HepG2 (cell line): Measurements from ENCODE around the gene HCLS1. TPM values are rescaled to one million over a fixed set of nuclear protein-coding genes. Genes with fewer than 3 reads are reported as not detected.

Experiments used
- ATAC-seq: fragments of 200-7000 bp; cut with Tn5 transposase; 3 replicates; pipeline ENCODE4 v1.9.1; 2020; ENCODE audit warnings: mild to moderate bottlenecking, moderate library complexity
- BruUV-seq: library from RNA; stranded (reverse); fragments of 400-500 nt; replicated peaks from 2 replicates; lab custom pipeline; 2021; lab: Mats Ljungman, UMichigan
- CTCF ChIA-PET: fragments of 300-600 bp; formaldehyde crosslinking; extraction: SDS; loops from one replicate; lab custom pipeline; 2021; ENCODE audit warnings: low total read pairs, inconsistent platforms, low intra/inter-chr PET ratio; lab: Yijun Ruan, JAX
- POLR2A ChIA-PET: fragments of 350-600 bp; sonication (Branson Sonifier 250); formaldehyde crosslinking; loops from one replicate; lab custom pipeline; 2020; ENCODE audit warnings: antibody characterized with exemption, inconsistent platforms; lab: Yijun Ruan, JAX
- DNase-seq: peaks from one replicate; pipeline ENCODE4 v3.0.0-alpha.2; 2015; ENCODE audit warnings: low spot score
- FAIRE-seq: peaks from 3 replicates; lab custom pipeline; 2011; peaks lifted over from hg19 to GRCh38; lab: Jason Lieb, UNC
- H2AFZ ChIP-seq: one replicate; pipeline ENCODE4 v1.6.1; 2011; ENCODE audit warnings: low read length, inconsistent platforms
- H3K27ac ChIP-seq: fragments of 300-600 bp; 3 replicates; pipeline ENCODE4 v1.8.0; 2011; ENCODE audit warnings: mixed run types, mild to moderate bottlenecking, mixed read lengths, low read length, inconsistent platforms; ENCODE audit not compliant: insufficient read depth; ENCODE audit errors: extremely low read length
- H3K27me3 ChIP-seq, 2 experiments: fragments of 200-600 bp in 1 of 2; 2 replicates in 1 of 2; 3 replicates in 1 of 2; pipeline versions ENCODE4 v1.6.0 to v1.8.0; 2011; ENCODE audit warnings: low read length in 2 of 2, mild to moderate bottlenecking in 2 of 2, moderate library complexity in 2 of 2, inconsistent platforms in 1 of 2; ENCODE audit not compliant: insufficient read depth in 2 of 2, control insufficient read depth in 1 of 2
- H3K36me3 ChIP-seq, 2 experiments: fragments of 200-600 bp in 1 of 2; replicated peaks in 1 of 2; 2 replicates in 1 of 2; 3 replicates in 1 of 2; pipeline versions ENCODE4 v1.5.1 to v1.8.0; 2011; ENCODE audit warnings: low read length in 2 of 2, inconsistent platforms in 1 of 2; ENCODE audit not compliant: insufficient read depth in 2 of 2, control insufficient read depth in 1 of 2
- H3K4me1 ChIP-seq: 2 replicates; pipeline ENCODE4 v1.5.1; 2012; ENCODE audit warnings: low read length, inconsistent platforms; ENCODE audit not compliant: insufficient read depth
- H3K4me2 ChIP-seq: 2 replicates; pipeline ENCODE4 v1.6.0; 2011; ENCODE audit warnings: low read depth, low read length, inconsistent platforms
- H3K4me3 ChIP-seq, 3 experiments: fragments of 200-600 bp in 1 of 3; sonication (generic), shearing (Covaris generic) in 1 of 3; replicated peaks in 1 of 3; 2 replicates each; pipeline ENCODE4 v1.5.1; 2011 to 2016; ENCODE audit warnings: low read length in 3 of 3, inconsistent platforms in 2 of 3, low read depth in 2 of 3, mild to moderate bottlenecking in 2 of 3, control low read depth in 1 of 3, mixed read lengths in 1 of 3; ENCODE audit not compliant: insufficient read depth in 1 of 3
- H3K79me2 ChIP-seq: one replicate; pipeline ENCODE4 v1.6.1; 2011; ENCODE audit warnings: low read length, inconsistent platforms; ENCODE audit not compliant: insufficient read depth
- H3K9ac ChIP-seq: 2 replicates; pipeline ENCODE4 v1.6.0; 2011; ENCODE audit warnings: mild to moderate bottlenecking, low read depth, low read length, inconsistent platforms; ENCODE audit not compliant: insufficient read depth
- H3K9me3 ChIP-seq: 2 replicates; pipeline ENCODE4 v1.5.1; 2012; ENCODE audit warnings: mild to moderate bottlenecking, low read length
- H4K20me1 ChIP-seq: 2 replicates; pipeline ENCODE4 v1.6.0; 2011; ENCODE audit warnings: inconsistent platforms, mild to moderate bottlenecking, low read length, moderate library complexity; ENCODE audit not compliant: insufficient read depth
- ATF6 ChIP-seq: sonication (generic); formaldehyde crosslinking; conservative IDR thresholded peaks from 2 replicates; pipeline ENCODE4 v1.4.0; 2020; ENCODE audit warnings: missing genetic modification reagents
- ETV5 ChIP-seq: IDR thresholded peaks from 2 replicates; pipeline ENCODE4 v1.6.1; 2018; ENCODE audit warnings: missing biosample characterization, missing genetic modification reagents, inconsistent platforms, borderline replicate concordance
- FUBP1 ChIP-seq: sonication (generic); formaldehyde crosslinking; IDR thresholded peaks from 2 replicates; pipeline ENCODE4 v1.5.1; 2020; ENCODE audit warnings: missing genetic modification reagents, mild to moderate bottlenecking, borderline replicate concordance
- GTF2F1 ChIP-seq: fragments of 150-350 bp; IDR thresholded peaks from 2 replicates; pipeline ENCODE4 v1.6.1; 2014; ENCODE audit warnings: low read length
- HOXD1 ChIP-seq: sonication (generic); formaldehyde crosslinking; IDR thresholded peaks from 2 replicates; pipeline ENCODE4 v1.5.0; 2020; ENCODE audit warnings: missing genetic modification reagents
- NAIF1 ChIP-seq: sonication (generic); formaldehyde crosslinking; IDR thresholded peaks from 2 replicates; pipeline ENCODE4 v1.5.0; 2020; ENCODE audit warnings: mild to moderate bottlenecking, missing genetic modification reagents, borderline replicate concordance
- PTBP1 ChIP-seq: fragments of 200-400 bp; formaldehyde crosslinking; IDR thresholded peaks from 2 replicates; pipeline ENCODE4 v1.6.1; 2018; ENCODE audit warnings: low read length, low read depth; ENCODE audit not compliant: poor library complexity, severe bottlenecking
- ZNF768 ChIP-seq: sonication (generic); formaldehyde crosslinking; IDR thresholded peaks from 2 replicates; pipeline ENCODE4 v1.4.0; 2020; ENCODE audit warnings: missing genetic modification reagents
- WGBS: methylation state at CpG from one replicate; pipeline ENCODE4 v1.1.6; 2017; ENCODE audit warnings: low lambda C conversion rate; 5-methylcytosine and 5-hydroxymethylcytosine counted together
- in situ Hi-C: cut with HindIII; loops from 2 replicates; pipeline ENCODE4 v1.10.0; 2017; ENCODE audit warnings: low pct_unique_long_range_greater_than_20kb; ENCODE audit not compliant: extremely low pct_ligation_motif_present
- intact Hi-C: fragments of 100-400 bp; cut with micrococcal nuclease; formaldehyde crosslinking; loops from one replicate; pipeline ENCODE4 v1.10.0; 2022; ENCODE audit not compliant: unreplicated experiment
- polyA plus RNA-seq, 8 experiments: library from polyadenylated mRNA; depleted of rRNA in 3 of 8; stranded (reverse) in 7 of 8; unstranded in 1 of 8; fragments of >200 nt; fragmentation: Illumina TruSeq in 4 of 8; extraction: Trizol in 4 of 8; gene quantifications; 2 replicates each; pipeline versions ENCODE4 v1.2.1 to v1.2.3, GENCODE V29; 2011 to 2016; ENCODE audit warnings: low read depth in 4 of 8, missing spikeins in 1 of 8, mixed read lengths in 1 of 8; ENCODE audit not compliant: insufficient read depth in 1 of 8
- total RNA-seq, 5 experiments: library from RNA; depleted of rRNA; stranded (reverse); fragments of >200 nt; fragmentation: Illumina TruSeq; extraction: Trizol; gene quantifications; 2 replicates each; pipeline ENCODE4 v1.2.3, GENCODE V29; 2016; ENCODE audit warnings: low read depth in 1 of 5
- TF ChIP-seq, protein P1 (sequence below): sonication (generic); formaldehyde crosslinking; IDR thresholded peaks from 2 replicates; pipeline ENCODE4 v1.4.0; 2020; ENCODE audit warnings: mild to moderate bottlenecking, missing genetic modification reagents
- TF ChIP-seq, protein P2 (sequence below): IDR thresholded peaks from 2 replicates; pipeline ENCODE4 v1.6.1; 2018; ENCODE audit warnings: missing genetic modification reagents
- TF ChIP-seq, protein P3 (sequence below): sonication (generic); formaldehyde crosslinking; IDR thresholded peaks from 2 replicates; pipeline ENCODE4 v1.4.0; 2020; ENCODE audit warnings: mild to moderate bottlenecking, missing genetic modification reagents
- TF ChIP-seq, protein P4 (sequence below): IDR thresholded peaks from 2 replicates; pipeline ENCODE4 v1.6.1; 2018; ENCODE audit warnings: missing genetic modification reagents, mild to moderate bottlenecking, missing compliant biosample characterization

Gene HCLS1
- total and polyA plus RNA-seq, 2 of the 13 experiments (the other 11 are each of a cell fraction or from before 2014, with no cell fraction given): not detected

- no peak for ATAC-seq
- WGBS: 34% methylated on average over 2 of the region's 2 CpGs
Measured at GRCh38 chr3:121604759-121605158, 55.9 kb downstream of the HCLS1 start.

More at GRCh38 chr3:121604759-121605158, 55.9 kb downstream of the HCLS1 start:
- Histone ChIP-seq H4K20me1 (no peaks in the 10 kb centered on the region), H3K9ac (no peak overlapping the region), H3K79me2 (no peaks in the 10 kb centered on the region), H3K36me3 (no peaks in the 10 kb centered on the region), H3K4me2 (no peak overlapping the region), H3K4me3 (no peak overlapping the region), H3K27ac (no peak overlapping the region), H3K27me3 (no peaks in the 10 kb centered on the region; a peak in 1 of 5 replicates), H3K4me1 (no peaks in the 10 kb centered on the region), H2AFZ (no peak overlapping the region), H3K9me3 (no peaks in the 10 kb centered on the region)
- BruUV-seq: no TSS peak
- intact Hi-C loops: no loop called here
- DNase-seq (no peak), FAIRE-seq (no peak)
- POLR2A ChIA-PET: no interaction called here
- TF ChIP-seq, protein P1, sequence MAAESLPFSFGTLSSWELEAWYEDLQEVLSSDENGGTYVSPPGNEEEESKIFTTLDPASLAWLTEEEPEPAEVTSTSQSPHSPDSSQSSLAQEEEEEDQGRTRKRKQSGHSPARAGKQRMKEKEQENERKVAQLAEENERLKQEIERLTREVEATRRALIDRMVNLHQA (CRISPR knock-in tag): no peak
- TF ChIP-seq HOXD1 (CRISPR knock-in tag) (no peak), ATF6 (CRISPR knock-in tag) (no peak), GTF2F1 (no peak), FUBP1 (CRISPR knock-in tag) (no peak), NAIF1 (no peak), ZNF768 (CRISPR knock-in tag) (no peak), PTBP1 (no peak), ETV5 (CRISPR knock-in tag) (no peak)
- TF ChIP-seq, protein P2, sequence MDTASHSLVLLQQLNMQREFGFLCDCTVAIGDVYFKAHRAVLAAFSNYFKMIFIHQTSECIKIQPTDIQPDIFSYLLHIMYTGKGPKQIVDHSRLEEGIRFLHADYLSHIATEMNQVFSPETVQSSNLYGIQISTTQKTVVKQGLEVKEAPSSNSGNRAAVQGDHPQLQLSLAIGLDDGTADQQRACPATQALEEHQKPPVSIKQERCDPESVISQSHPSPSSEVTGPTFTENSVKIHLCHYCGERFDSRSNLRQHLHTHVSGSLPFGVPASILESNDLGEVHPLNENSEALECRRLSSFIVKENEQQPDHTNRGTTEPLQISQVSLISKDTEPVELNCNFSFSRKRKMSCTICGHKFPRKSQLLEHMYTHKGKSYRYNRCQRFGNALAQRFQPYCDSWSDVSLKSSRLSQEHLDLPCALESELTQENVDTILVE: no peak
- TF ChIP-seq, protein P3, sequence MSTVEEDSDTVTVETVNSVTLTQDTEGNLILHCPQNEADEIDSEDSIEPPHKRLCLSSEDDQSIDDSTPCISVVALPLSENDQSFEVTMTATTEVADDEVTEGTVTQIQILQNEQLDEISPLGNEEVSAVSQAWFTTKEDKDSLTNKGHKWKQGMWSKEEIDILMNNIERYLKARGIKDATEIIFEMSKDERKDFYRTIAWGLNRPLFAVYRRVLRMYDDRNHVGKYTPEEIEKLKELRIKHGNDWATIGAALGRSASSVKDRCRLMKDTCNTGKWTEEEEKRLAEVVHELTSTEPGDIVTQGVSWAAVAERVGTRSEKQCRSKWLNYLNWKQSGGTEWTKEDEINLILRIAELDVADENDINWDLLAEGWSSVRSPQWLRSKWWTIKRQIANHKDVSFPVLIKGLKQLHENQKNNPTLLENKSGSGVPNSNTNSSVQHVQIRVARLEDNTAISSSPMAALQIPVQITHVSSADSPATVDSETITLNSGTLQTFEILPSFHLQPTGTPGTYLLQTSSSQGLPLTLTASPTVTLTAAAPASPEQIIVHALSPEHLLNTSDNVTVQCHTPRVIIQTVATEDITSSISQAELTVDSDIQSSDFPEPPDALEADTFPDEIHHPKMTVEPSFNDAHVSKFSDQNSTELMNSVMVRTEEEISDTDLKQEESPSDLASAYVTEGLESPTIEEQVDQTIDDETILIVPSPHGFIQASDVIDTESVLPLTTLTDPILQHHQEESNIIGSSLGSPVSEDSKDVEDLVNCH (CRISPR knock-in tag): no peak
- TF ChIP-seq, protein P4, sequence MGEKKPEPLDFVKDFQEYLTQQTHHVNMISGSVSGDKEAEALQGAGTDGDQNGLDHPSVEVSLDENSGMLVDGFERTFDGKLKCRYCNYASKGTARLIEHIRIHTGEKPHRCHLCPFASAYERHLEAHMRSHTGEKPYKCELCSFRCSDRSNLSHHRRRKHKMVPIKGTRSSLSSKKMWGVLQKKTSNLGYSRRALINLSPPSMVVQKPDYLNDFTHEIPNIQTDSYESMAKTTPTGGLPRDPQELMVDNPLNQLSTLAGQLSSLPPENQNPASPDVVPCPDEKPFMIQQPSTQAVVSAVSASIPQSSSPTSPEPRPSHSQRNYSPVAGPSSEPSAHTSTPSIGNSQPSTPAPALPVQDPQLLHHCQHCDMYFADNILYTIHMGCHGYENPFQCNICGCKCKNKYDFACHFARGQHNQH (CRISPR knock-in tag): no peak
- CTCF ChIA-PET: no interaction called here
- in situ Hi-C loops: no loop called here
